Loucy (cell line): ENCODE data around the gene HS6ST3.

ENCODE experiments used
- H2AFZ ChIP-seq: fragments of 200-600 bp; sonication (generic); 2 replicates; pipeline ENCODE4 v1.6.0; 2016; ENCODE audit warnings: antibody characterized with exemption, mild to moderate bottlenecking, low read length, moderate library complexity
- H3F3A ChIP-seq: fragments of 200-600 bp; 2 replicates; pipeline ENCODE4 v1.6.0; 2016; ENCODE audit warnings: antibody characterized with exemption, low read depth, mild to moderate bottlenecking
- H3K27me3 ChIP-seq: fragments of 200-600 bp; sonication (generic); 2 replicates; pipeline ENCODE4 v1.6.1; 2014; ENCODE audit warnings: low read length, mild to moderate bottlenecking; ENCODE audit not compliant: insufficient read depth, poor library complexity, severe bottlenecking
- H3K36me3 ChIP-seq: fragments of 200-600 bp; sonication (generic); 2 replicates; pipeline ENCODE4 v1.6.1; 2016; ENCODE audit warnings: low read length; ENCODE audit not compliant: insufficient read depth
- H3K4me1 ChIP-seq: fragments of 200-600 bp; sonication (generic); 2 replicates; pipeline ENCODE4 v1.5.1; 2014; ENCODE audit warnings: low read length, mild to moderate bottlenecking; ENCODE audit not compliant: insufficient read depth, poor library complexity, severe bottlenecking
- H3K4me2 ChIP-seq: fragments of 200-600 bp; sonication (generic); 2 replicates; pipeline ENCODE4 v1.6.0; 2014; ENCODE audit warnings: antibody characterized with exemption, low read length, low read depth, mild to moderate bottlenecking; ENCODE audit not compliant: poor library complexity, severe bottlenecking
- H3K4me3 ChIP-seq: fragments of 200-600 bp; sonication (generic); 2 replicates; pipeline ENCODE4 v1.5.1; 2014; ENCODE audit warnings: low read length, mild to moderate bottlenecking, mixed read lengths; ENCODE audit not compliant: poor library complexity, severe bottlenecking
- H3K79me2 ChIP-seq: fragments of 200-600 bp; sonication (generic); 2 replicates; pipeline ENCODE4 v1.6.1; 2014; ENCODE audit warnings: low read length; ENCODE audit not compliant: insufficient read depth
- H3K9ac ChIP-seq: fragments of 200-600 bp; sonication (generic); 2 replicates; pipeline ENCODE4 v1.6.0; 2014; ENCODE audit warnings: mild to moderate bottlenecking, low read depth, low read length, moderate library complexity; ENCODE audit not compliant: poor library complexity, severe bottlenecking
- H3K9me2 ChIP-seq: fragments of 200-600 bp; sonication (generic); replicated peaks from 2 replicates; pipeline ENCODE4 v1.6.1; 2016; ENCODE audit warnings: low read depth, low read length, mixed read lengths
- H3K9me3 ChIP-seq: fragments of 200-600 bp; sonication (generic); 2 replicates; pipeline ENCODE4 v1.6.1; 2014; ENCODE audit warnings: mild to moderate bottlenecking, antibody characterized with exemption, low read length, low read depth; ENCODE audit not compliant: insufficient read depth
- H4K20me1 ChIP-seq: fragments of 200-600 bp; sonication (generic); 2 replicates; pipeline ENCODE4 v1.6.0; 2014; ENCODE audit warnings: antibody characterized with exemption, low read length, mild to moderate bottlenecking; ENCODE audit not compliant: insufficient read depth, poor library complexity, severe bottlenecking
- EZH2phosphoT487 ChIP-seq: fragments of 200-600 bp; IDR thresholded peaks from 2 replicates; pipeline ENCODE4 v1.6.1; 2018; ENCODE audit warnings: antibody characterized with exemption, mild to moderate bottlenecking, moderate library complexity, borderline replicate concordance
- TF ChIP-seq, protein P1 (sequence below): fragments of 200-600 bp; sonication (generic); conservative IDR thresholded peaks from 2 replicates; pipeline ENCODE4 v1.5.1; 2014; ENCODE audit warnings: mild to moderate bottlenecking, antibody characterized with exemption, low read length

HS6ST3 gene

DNA sequence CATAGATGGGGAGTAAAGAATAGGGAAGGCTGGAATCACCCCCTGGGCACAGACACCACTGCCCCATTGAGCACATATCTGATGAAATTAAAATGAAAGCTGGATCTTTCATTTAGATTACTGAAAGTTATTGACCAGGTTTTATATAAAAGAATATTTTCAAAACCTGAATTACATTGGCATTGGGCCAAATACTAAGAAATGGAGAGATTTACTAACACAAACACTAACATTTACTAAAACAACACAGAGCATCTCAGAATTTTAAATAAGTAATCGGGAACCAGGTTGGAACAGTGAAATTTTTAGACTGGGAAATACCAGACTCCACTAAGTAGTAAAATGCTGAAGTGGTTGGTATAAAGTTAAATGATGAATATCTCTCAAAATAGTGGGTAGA lies 88.9 kb downstream of the HS6ST3 start:
- Histone ChIP-seq H3K79me2 (no peaks in the 10 kb centered on the region), H2AFZ (no peak overlapping the region), H3K27me3 (no peaks in the 10 kb centered on the region), H3K9me2 (no peaks in the 10 kb centered on the region), H3K4me1 (no peaks in the 10 kb centered on the region), H4K20me1 (no peaks in the 10 kb centered on the region), H3K4me3 (no peak overlapping the region), H3K36me3 (no peaks in the 10 kb centered on the region), H3K4me2 (no peak overlapping the region), H3K9me3 (no peaks in the 10 kb centered on the region), H3F3A (no peaks in the 10 kb centered on the region), H3K9ac (no peak overlapping the region)
- TF ChIP-seq, protein P1, sequence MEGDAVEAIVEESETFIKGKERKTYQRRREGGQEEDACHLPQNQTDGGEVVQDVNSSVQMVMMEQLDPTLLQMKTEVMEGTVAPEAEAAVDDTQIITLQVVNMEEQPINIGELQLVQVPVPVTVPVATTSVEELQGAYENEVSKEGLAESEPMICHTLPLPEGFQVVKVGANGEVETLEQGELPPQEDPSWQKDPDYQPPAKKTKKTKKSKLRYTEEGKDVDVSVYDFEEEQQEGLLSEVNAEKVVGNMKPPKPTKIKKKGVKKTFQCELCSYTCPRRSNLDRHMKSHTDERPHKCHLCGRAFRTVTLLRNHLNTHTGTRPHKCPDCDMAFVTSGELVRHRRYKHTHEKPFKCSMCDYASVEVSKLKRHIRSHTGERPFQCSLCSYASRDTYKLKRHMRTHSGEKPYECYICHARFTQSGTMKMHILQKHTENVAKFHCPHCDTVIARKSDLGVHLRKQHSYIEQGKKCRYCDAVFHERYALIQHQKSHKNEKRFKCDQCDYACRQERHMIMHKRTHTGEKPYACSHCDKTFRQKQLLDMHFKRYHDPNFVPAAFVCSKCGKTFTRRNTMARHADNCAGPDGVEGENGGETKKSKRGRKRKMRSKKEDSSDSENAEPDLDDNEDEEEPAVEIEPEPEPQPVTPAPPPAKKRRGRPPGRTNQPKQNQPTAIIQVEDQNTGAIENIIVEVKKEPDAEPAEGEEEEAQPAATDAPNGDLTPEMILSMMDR, result no peak
- no peak for TF ChIP-seq EZH2phosphoT487

DNA sequence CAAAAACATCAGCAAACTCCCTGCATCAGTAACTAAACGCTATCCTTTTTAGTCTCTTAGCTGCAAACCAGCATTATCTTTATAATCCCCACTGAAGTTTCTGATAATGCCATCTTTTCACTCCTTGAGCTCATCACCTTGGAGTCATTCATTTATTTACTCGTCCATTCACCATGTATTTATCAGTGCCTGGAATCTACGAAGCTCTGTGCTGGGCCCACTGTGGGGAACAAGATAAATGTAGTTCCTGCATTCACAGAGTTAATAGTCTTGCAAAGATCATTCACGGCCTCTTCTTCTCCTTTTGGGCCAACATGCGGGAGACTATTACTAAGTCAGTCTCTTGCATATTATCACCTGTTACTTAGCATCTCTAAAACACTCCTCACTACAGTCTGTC lies 89.4 kb downstream of the HS6ST3 start:
- Histone ChIP-seq H3K4me3 (no peak overlapping the region), H3K9me2 (no peaks in the 10 kb centered on the region), H3F3A (no peaks in the 10 kb centered on the region), H3K79me2 (no peaks in the 10 kb centered on the region), H3K27me3 (no peaks in the 10 kb centered on the region), H4K20me1 (no peaks in the 10 kb centered on the region), H3K9me3 (no peaks in the 10 kb centered on the region), H3K4me1 (no peaks in the 10 kb centered on the region), H2AFZ (no peak overlapping the region), H3K4me2 (no peak overlapping the region), H3K36me3 (no peaks in the 10 kb centered on the region), H3K9ac (no peak overlapping the region)
- TF ChIP-seq, protein P1, result no peak
- TF ChIP-seq EZH2phosphoT487, result no peak

DNA sequence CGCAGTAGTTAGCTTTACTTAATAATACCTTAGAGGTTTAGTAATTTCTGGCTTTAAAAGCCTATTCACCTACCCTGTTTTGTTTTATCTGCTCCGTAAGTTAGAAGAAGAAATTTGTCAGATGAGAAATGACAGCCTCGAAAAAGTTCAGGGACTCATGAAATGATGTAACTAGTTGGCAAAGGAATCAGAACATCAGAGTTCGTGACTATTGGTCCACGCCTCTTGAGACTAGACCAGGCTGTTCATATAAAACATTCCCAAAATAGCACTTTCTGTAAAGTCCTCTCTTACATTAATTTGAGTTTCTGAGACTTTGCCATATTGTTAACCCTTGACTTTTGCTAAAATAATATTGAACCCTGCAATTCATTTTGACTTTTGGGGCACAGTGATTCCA lies 92.0 kb downstream of the HS6ST3 start:
- no peaks in the 10 kb centered on the region for H4K20me1 ChIP-seq
- H3K79me2 ChIP-seq, result no peaks in the 10 kb centered on the region
- no peak overlapping the region for H3K4me2 ChIP-seq
- H3K9me3 ChIP-seq, result no peaks in the 10 kb centered on the region
- no peak overlapping the region for H2AFZ ChIP-seq
- no peaks in the 10 kb centered on the region for H3K9me2 ChIP-seq
- TF ChIP-seq, protein P1, result no peak
- no peak for TF ChIP-seq EZH2phosphoT487
- no peaks in the 10 kb centered on the region for H3K27me3 ChIP-seq
- no peak overlapping the region for H3K9ac ChIP-seq
- no peak overlapping the region for H3K4me3 ChIP-seq
- H3F3A ChIP-seq, result no peaks in the 10 kb centered on the region
- no peaks in the 10 kb centered on the region for H3K36me3 ChIP-seq
- H3K4me1 ChIP-seq, result no peaks in the 10 kb centered on the region
